HG02884 (cell line): ENCODE results near the gene AP1G1.
"Not testable (repeated sequence)": the region's sequence is repeated elsewhere in the genome, so short reads cannot be mapped to it uniquely, and the experiment has no call there.

Experiments
- ATAC-seq: cut with Tn5 transposase; IDR thresholded peaks from one replicate; pipeline ENCODE4 v1.9.1; 2021; ENCODE audit warnings: mild to moderate bottlenecking, moderate library complexity; ENCODE audit not compliant: unreplicated experiment

Gene AP1G1

GRCh38 chr16:71709229-71709781 is 99.3 kb downstream of the AP1G1 start:
- no peak for ATAC-seq

GRCh38 chr16:71708696-71709095 is 99.9 kb downstream of the AP1G1 start:
- no peak for ATAC-seq

GRCh38 chr16:71707199-71707598 is 101.4 kb downstream of the AP1G1 start:
- no peak for ATAC-seq

- ATAC-seq, result no peak
Observed at GRCh38 chr16:71706046-71706445, 102.6 kb downstream of the AP1G1 start.

GRCh38 chr16:71703333-71703732 is 105.3 kb downstream of the AP1G1 start:
- no peak for ATAC-seq

GRCh38 chr16:71700831-71701230 is 107.8 kb downstream of the AP1G1 start:
- no peak for ATAC-seq

- ATAC-seq, result no peak
Observed at GRCh38 chr16:71698491-71698890, 110.1 kb downstream of the AP1G1 start.

- no peak for ATAC-seq
Observed at GRCh38 chr16:71693164-71693563, 115.5 kb downstream of the AP1G1 start.

GRCh38 chr16:71689901-71690300 is 118.7 kb downstream of the AP1G1 start:
- no peak for ATAC-seq

- no peak for ATAC-seq
Observed at GRCh38 chr16:71687861-71688260, 120.8 kb downstream of the AP1G1 start.

GRCh38 chr16:71684280-71684679 is 124.4 kb downstream of the AP1G1 start:
- ATAC-seq, result not testable (repeated sequence)

GRCh38 chr16:71681360-71681759 is 127.3 kb downstream of the AP1G1 start:
- ATAC-seq, result no peak
